Astrocyte (in vitro differentiated cells and primary cell): ENCODE data around the gene ADRA2C. TPM values are rescaled to one million over a fixed set of nuclear protein-coding genes. Genes with fewer than 3 reads are reported as not detected.

Source experiments
- DNase-seq: peaks from one replicate; pipeline ENCODE4 v3.0.0-alpha.2; 2010; ENCODE audit warnings: low read depth
- FAIRE-seq: peaks from 2 replicates; lab custom pipeline; 2011; peaks lifted over from hg19 to GRCh38; lab: Jason Lieb, UNC
- H2AFZ ChIP-seq: 2 replicates; pipeline ENCODE4 v1.6.0; 2012; ENCODE audit warnings: low read depth, low read length, inconsistent platforms
- H3K27ac ChIP-seq: 2 replicates; pipeline ENCODE4 v1.5.1; 2011; ENCODE audit warnings: low read depth, low read length, inconsistent platforms
- H3K27me3 ChIP-seq: 2 replicates; pipeline ENCODE4 v1.6.0; 2011; ENCODE audit warnings: low read length, inconsistent platforms; ENCODE audit not compliant: insufficient read depth
- H3K36me3 ChIP-seq: 2 replicates; pipeline ENCODE4 v1.5.1; 2011; ENCODE audit warnings: low read length, inconsistent platforms; ENCODE audit not compliant: insufficient read depth
- H3K4me1 ChIP-seq: 2 replicates; pipeline ENCODE4 v1.5.1; 2011; ENCODE audit warnings: low read length, inconsistent platforms; ENCODE audit not compliant: insufficient read depth
- H3K4me2 ChIP-seq: 2 replicates; pipeline ENCODE4 v1.6.0; 2012; ENCODE audit warnings: low read length, inconsistent platforms
- H3K4me3 ChIP-seq: 2 replicates; pipeline ENCODE4 v1.5.1; 2011; ENCODE audit warnings: low read depth, mild to moderate bottlenecking, low read length, inconsistent platforms; ENCODE audit not compliant: insufficient read depth
- H3K79me2 ChIP-seq: 2 replicates; pipeline ENCODE4 v1.6.0; 2012; ENCODE audit warnings: mild to moderate bottlenecking, low read length, inconsistent platforms; ENCODE audit not compliant: insufficient read depth
- H3K9ac ChIP-seq: 2 replicates; pipeline ENCODE4 v1.6.0; 2012; ENCODE audit warnings: mild to moderate bottlenecking, low read length, inconsistent platforms
- H3K9me3 ChIP-seq: 2 replicates; pipeline ENCODE4 v1.5.1; 2012; ENCODE audit warnings: low read depth, mild to moderate bottlenecking, low read length, inconsistent platforms; ENCODE audit not compliant: insufficient read depth
- H4K20me1 ChIP-seq: 2 replicates; pipeline ENCODE4 v1.6.0; 2012; ENCODE audit warnings: low read length, inconsistent platforms; ENCODE audit not compliant: insufficient read depth
- H3K27ac Mint-ChIP-seq: one replicate; pipeline ENCODE4 v1.8.0; 2021; ENCODE audit warnings: mild to moderate bottlenecking, mixed read lengths; ENCODE audit not compliant: unreplicated experiment
- H3K27me3 Mint-ChIP-seq: one replicate; pipeline ENCODE4 v1.8.0; 2021; ENCODE audit warnings: low read depth, mixed read lengths; ENCODE audit not compliant: unreplicated experiment
- H3K36me3 Mint-ChIP-seq: one replicate; pipeline ENCODE4 v1.8.0; 2021; ENCODE audit warnings: low read depth, mixed read lengths; ENCODE audit not compliant: unreplicated experiment
- H3K4me1 Mint-ChIP-seq: one replicate; pipeline ENCODE4 v1.8.0; 2021; ENCODE audit warnings: low read depth, mixed read lengths; ENCODE audit not compliant: unreplicated experiment
- H3K4me3 Mint-ChIP-seq: one replicate; pipeline ENCODE4 v1.8.0; 2021; ENCODE audit warnings: mild to moderate bottlenecking, moderate library complexity, mixed read lengths; ENCODE audit not compliant: unreplicated experiment
- H3K9me3 Mint-ChIP-seq: one replicate; pipeline ENCODE4 v1.8.0; 2021; ENCODE audit warnings: mild to moderate bottlenecking, mixed read lengths; ENCODE audit not compliant: unreplicated experiment
- EZH2 ChIP-seq: IDR thresholded peaks from 2 replicates; pipeline ENCODE4 v1.6.1; 2012; ENCODE audit warnings: mild to moderate bottlenecking, low read length, inconsistent platforms; ENCODE audit not compliant: insufficient read depth
- total RNA-seq: library from RNA; stranded (reverse); gene quantifications from 2 replicates; pipeline ENCODE4 v1.2.1, GENCODE V29; 2021
- TF ChIP-seq, protein P1 (sequence below): IDR thresholded peaks from 2 replicates; pipeline ENCODE4 v1.5.1; 2011; ENCODE audit warnings: low read depth, mild to moderate bottlenecking, inconsistent platforms, low read length, moderate library complexity; ENCODE audit not compliant: insufficient read depth

ADRA2C gene
- total RNA-seq, 1 donor from 2014 or later, result 4.2 TPM

DNA sequence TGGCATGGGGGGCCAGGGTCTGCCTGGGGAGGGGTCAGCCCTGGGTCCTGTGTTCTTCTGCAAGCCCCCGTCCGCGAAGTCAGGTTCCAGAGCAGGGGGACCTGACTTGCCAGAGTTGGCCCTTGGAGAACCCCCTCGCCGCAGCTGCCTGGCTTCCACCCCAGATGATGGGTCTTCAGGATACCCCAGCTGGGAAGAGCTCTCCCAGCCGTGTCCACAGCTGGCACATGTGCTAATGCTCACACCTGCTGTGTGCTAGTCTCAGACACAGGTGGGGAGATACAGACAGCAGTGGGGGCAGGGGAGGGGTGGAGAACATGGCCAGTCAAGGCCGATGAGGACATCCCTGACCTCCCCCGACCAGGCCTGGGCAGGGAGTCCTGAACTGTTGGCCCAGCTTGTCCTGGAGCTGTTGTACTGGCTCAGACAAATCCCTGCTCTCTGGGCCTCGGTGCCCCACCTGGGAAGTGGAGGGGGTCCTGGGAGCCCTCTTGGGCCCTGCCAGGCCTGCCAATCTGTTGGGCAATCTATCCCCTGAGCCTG lies 3.5 kb downstream of the ADRA2C start:
- no peak for FAIRE-seq
- peaks cover 5% of the 10 kb centered on the region for H3K9me3 ChIP-seq
- H3K36me3 ChIP-seq, result no peaks in the 10 kb centered on the region
- no peak overlapping the region for H2AFZ ChIP-seq
- TF ChIP-seq EZH2, result no peak
- TF ChIP-seq, protein P1, sequence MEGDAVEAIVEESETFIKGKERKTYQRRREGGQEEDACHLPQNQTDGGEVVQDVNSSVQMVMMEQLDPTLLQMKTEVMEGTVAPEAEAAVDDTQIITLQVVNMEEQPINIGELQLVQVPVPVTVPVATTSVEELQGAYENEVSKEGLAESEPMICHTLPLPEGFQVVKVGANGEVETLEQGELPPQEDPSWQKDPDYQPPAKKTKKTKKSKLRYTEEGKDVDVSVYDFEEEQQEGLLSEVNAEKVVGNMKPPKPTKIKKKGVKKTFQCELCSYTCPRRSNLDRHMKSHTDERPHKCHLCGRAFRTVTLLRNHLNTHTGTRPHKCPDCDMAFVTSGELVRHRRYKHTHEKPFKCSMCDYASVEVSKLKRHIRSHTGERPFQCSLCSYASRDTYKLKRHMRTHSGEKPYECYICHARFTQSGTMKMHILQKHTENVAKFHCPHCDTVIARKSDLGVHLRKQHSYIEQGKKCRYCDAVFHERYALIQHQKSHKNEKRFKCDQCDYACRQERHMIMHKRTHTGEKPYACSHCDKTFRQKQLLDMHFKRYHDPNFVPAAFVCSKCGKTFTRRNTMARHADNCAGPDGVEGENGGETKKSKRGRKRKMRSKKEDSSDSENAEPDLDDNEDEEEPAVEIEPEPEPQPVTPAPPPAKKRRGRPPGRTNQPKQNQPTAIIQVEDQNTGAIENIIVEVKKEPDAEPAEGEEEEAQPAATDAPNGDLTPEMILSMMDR, result no peak
- H3K4me3 ChIP-seq, result no peak overlapping the region
- no peaks in the 10 kb centered on the region for H4K20me1 ChIP-seq
- no peak overlapping the region for H3K27ac ChIP-seq
- H3K27me3 Mint-ChIP-seq, result peaks cover 37% of the 10 kb centered on the region
- no peak overlapping the region for H3K9ac ChIP-seq
- peaks cover 2% of the 10 kb centered on the region for H3K9me3 Mint-ChIP-seq
- H3K4me3 Mint-ChIP-seq, result no peak overlapping the region
- H3K4me2 ChIP-seq, result no peak overlapping the region
- no peak overlapping the region for H3K27ac Mint-ChIP-seq
- H3K79me2 ChIP-seq, result no peaks in the 10 kb centered on the region
- DNase-seq, result no peak
- peaks cover 1% of the 10 kb centered on the region for H3K4me1 Mint-ChIP-seq
- no peaks in the 10 kb centered on the region for H3K36me3 Mint-ChIP-seq
- H3K27me3 ChIP-seq, result peaks cover 24% of the 10 kb centered on the region
- H3K4me1 ChIP-seq, result no peaks in the 10 kb centered on the region

DNA sequence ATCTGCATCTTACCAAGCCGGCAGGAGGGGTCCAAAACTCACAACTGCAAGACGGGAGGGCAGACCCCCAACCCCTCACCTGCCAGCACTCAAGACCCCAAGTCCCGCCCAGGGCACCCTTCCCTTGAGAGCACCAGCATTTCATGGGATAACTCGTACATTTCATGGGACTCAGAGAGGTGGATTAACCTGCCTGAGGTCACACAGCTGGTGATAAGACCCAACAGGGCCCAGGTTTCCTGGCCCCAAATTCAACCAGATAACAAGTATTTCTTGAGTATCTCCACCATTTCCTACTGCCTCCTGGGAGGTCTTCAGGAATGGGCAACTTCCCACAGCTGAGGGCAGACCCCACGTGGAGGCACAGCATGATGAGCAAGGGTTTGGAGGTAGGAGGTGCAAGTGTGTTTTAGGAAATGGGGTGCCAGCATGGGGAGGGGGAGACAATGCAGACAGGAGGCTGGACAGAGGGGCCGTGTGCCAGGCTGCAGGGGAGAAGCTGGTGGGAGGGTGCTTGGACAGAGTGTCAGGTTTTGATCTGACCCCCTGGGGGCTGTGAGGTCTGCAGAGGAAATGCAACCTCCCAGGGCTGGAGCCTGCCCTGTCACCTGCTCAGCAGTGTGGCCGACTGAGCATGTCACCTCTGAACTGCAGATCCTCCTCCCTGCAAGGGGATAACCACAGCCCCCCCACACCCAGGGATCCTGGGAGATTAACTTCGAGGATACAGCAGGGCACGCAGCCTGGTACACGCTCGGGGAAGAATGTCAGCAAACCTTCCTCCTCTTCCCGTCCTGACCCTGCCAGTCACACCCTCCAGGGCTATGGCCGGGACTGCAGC lies 4.4 kb downstream of the ADRA2C start:
- Histone ChIP-seq H3K27me3 (peaks cover 28% of the 10 kb centered on the region), H3K4me3 (no peak overlapping the region), H3K4me1 (no peaks in the 10 kb centered on the region), H4K20me1 (no peaks in the 10 kb centered on the region), H3K27ac (no peak overlapping the region), H3K79me2 (no peaks in the 10 kb centered on the region), H3K4me2 (no peak overlapping the region), H3K9me3 (peaks cover 5% of the 10 kb centered on the region), H3K36me3 (no peaks in the 10 kb centered on the region), H3K9ac (no peak overlapping the region), H2AFZ (no peak overlapping the region)
- Mint-ChIP-seq H3K4me3 (no peak overlapping the region), H3K27me3 (peaks cover 42% of the 10 kb centered on the region), H3K4me1 (peaks cover 1% of the 10 kb centered on the region), H3K27ac (no peak overlapping the region), H3K9me3 (peaks cover 2% of the 10 kb centered on the region), H3K36me3 (no peaks in the 10 kb centered on the region)
- no peak for FAIRE-seq
- no peak for TF ChIP-seq EZH2
- TF ChIP-seq, protein P1, result no peak
- no peak for DNase-seq
